ENCODE data around the gene MAPKAP1.
A peak's percentile ranks its signal among the peaks of the same experiment; 100 is the strongest.

Gene MAPKAP1

GRCh38 chr9:125646217-125646616 is 60.8 kb downstream of the MAPKAP1 start:
- DNase-seq (ENCODE audit: low read depth in 2 of 3, low spot score in 2 of 3), result no peak

- no peak for DNase-seq (ENCODE audit: low read depth in 2 of 3, low spot score in 2 of 3)
Measured at GRCh38 chr9:125644819-125645507, 62.0 kb downstream of the MAPKAP1 start.

- DNase-seq (ENCODE audit: low read depth in 2 of 3, low spot score in 2 of 3), result no peak
Measured at GRCh38 chr9:125642311-125642710, 64.7 kb downstream of the MAPKAP1 start.

GRCh38 chr9:125639057-125639456 is 68.0 kb downstream of the MAPKAP1 start:
- DNase-seq (ENCODE audit: low read depth in 2 of 3, low spot score in 2 of 3), result no peak

GRCh38 chr9:125638239-125639045 is 68.6 kb downstream of the MAPKAP1 start:
- DNase-seq (ENCODE audit: low read depth in 2 of 3, low spot score in 2 of 3), result no peak

- DNase-seq (ENCODE audit: low read depth in 2 of 3, low spot score in 2 of 3), result no peak
Measured at GRCh38 chr9:125637241-125637640, 69.8 kb downstream of the MAPKAP1 start.

- no peak for DNase-seq (ENCODE audit: low read depth in 2 of 3, low spot score in 2 of 3)
Measured at GRCh38 chr9:125635888-125636287, 71.1 kb downstream of the MAPKAP1 start.

- DNase-seq (ENCODE audit: low read depth in 2 of 3, low spot score in 2 of 3), result no peak
Measured at GRCh38 chr9:125634040-125634717, 72.8 kb downstream of the MAPKAP1 start.

GRCh38 chr9:125633116-125633745 is 73.8 kb downstream of the MAPKAP1 start:
- DNase-seq (ENCODE audit: low read depth in 2 of 3, low spot score in 2 of 3), result no peak

GRCh38 chr9:125632321-125633115 is 74.5 kb downstream of the MAPKAP1 start:
- peak in 1 of 3 experiments; percentile 16 for DNase-seq (ENCODE audit: low read depth in 2 of 3, low spot score in 2 of 3)

GRCh38 chr9:125631391-125632085 is 75.5 kb downstream of the MAPKAP1 start:
- no peak for DNase-seq (ENCODE audit: low read depth in 2 of 3, low spot score in 2 of 3)

GRCh38 chr9:125630436-125630835 is 76.6 kb downstream of the MAPKAP1 start:
- DNase-seq (ENCODE audit: low read depth in 2 of 3, low spot score in 2 of 3), result no peak

- DNase-seq (ENCODE audit: low read depth in 2 of 3, low spot score in 2 of 3), result no peak
Measured at GRCh38 chr9:125629446-125629845, 77.6 kb downstream of the MAPKAP1 start.

GRCh38 chr9:125626187-125626586 is 80.8 kb downstream of the MAPKAP1 start:
- DNase-seq (ENCODE audit: low read depth in 2 of 3, low spot score in 2 of 3), result no peak

GRCh38 chr9:125621170-125621569 is 85.8 kb downstream of the MAPKAP1 start:
- no peak for DNase-seq (ENCODE audit: low read depth in 2 of 3, low spot score in 2 of 3)

- no peak for DNase-seq (ENCODE audit: low read depth in 2 of 3, low spot score in 2 of 3)
Measured at GRCh38 chr9:125620216-125620615, 86.8 kb downstream of the MAPKAP1 start.

- no peak for DNase-seq (ENCODE audit: low read depth in 2 of 3, low spot score in 2 of 3)
Measured at GRCh38 chr9:125617087-125617486, 89.9 kb downstream of the MAPKAP1 start.

GRCh38 chr9:125613141-125613540 is 93.9 kb downstream of the MAPKAP1 start:
- no peak for DNase-seq (ENCODE audit: low read depth in 2 of 3, low spot score in 2 of 3)

- DNase-seq (ENCODE audit: low read depth in 2 of 3, low spot score in 2 of 3), result no peak
Measured at GRCh38 chr9:125612616-125613015, 94.4 kb downstream of the MAPKAP1 start.

GRCh38 chr9:125611121-125611765 is 95.8 kb downstream of the MAPKAP1 start:
- DNase-seq (ENCODE audit: low read depth in 2 of 3, low spot score in 2 of 3), result no peak
